GM12872 (cell line): ENCODE data around the gene SAMD4A.

ENCODE experiments used
- TF ChIP-seq, protein P1 (sequence below): IDR thresholded peaks from 3 replicates; pipeline ENCODE4 v1.5.1; 2011; ENCODE audit warnings: low read depth, mild to moderate bottlenecking, low read length, moderate library complexity; ENCODE audit not compliant: insufficient read depth

Gene SAMD4A

DNA sequence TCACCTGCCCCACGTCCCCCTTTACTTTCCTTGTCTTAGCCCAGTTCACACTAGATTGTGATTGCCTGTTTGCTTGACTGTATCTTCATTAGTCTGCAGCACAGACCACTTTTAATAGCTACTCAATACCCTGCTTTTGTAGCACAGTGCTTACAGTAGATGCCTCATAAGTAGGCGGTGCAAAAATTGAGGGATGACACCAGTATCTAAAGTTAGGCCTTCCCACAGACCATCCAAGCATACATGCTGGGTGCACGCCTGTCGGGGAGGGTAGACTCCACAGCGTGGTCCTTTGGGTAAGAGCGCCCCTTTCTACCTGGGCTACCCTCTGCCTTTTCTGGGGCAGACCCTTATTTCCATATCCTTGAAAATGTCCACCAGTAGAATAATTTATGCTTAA, 194.9 kb downstream of the SAMD4A start:
- TF ChIP-seq, protein P1, sequence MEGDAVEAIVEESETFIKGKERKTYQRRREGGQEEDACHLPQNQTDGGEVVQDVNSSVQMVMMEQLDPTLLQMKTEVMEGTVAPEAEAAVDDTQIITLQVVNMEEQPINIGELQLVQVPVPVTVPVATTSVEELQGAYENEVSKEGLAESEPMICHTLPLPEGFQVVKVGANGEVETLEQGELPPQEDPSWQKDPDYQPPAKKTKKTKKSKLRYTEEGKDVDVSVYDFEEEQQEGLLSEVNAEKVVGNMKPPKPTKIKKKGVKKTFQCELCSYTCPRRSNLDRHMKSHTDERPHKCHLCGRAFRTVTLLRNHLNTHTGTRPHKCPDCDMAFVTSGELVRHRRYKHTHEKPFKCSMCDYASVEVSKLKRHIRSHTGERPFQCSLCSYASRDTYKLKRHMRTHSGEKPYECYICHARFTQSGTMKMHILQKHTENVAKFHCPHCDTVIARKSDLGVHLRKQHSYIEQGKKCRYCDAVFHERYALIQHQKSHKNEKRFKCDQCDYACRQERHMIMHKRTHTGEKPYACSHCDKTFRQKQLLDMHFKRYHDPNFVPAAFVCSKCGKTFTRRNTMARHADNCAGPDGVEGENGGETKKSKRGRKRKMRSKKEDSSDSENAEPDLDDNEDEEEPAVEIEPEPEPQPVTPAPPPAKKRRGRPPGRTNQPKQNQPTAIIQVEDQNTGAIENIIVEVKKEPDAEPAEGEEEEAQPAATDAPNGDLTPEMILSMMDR = no peak

GRCh38 chr14:54762296-54762695, 195.4 kb downstream of the SAMD4A start:
- TF ChIP-seq, protein P1 = no peak

DNA sequence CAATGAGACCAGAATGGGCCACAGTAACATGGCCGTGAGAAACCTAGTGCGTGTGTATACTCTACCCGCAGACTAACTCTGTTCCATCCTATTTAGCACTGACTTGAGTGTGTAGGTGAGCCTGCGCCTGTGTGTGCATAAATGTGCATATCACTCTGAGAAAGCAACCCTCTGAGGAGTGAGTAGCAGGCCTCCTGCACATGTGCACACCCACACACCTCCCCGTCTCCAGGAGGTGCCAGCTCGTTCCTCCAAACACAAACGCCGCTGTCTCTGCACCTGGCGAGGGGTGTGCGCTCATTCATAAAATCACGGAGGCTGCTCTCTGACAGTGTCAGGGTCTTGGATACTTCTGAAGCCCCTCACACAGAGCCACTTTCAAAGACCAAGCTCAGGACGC, 196.8 kb downstream of the SAMD4A start:
- TF ChIP-seq, protein P1 = no peak

DNA sequence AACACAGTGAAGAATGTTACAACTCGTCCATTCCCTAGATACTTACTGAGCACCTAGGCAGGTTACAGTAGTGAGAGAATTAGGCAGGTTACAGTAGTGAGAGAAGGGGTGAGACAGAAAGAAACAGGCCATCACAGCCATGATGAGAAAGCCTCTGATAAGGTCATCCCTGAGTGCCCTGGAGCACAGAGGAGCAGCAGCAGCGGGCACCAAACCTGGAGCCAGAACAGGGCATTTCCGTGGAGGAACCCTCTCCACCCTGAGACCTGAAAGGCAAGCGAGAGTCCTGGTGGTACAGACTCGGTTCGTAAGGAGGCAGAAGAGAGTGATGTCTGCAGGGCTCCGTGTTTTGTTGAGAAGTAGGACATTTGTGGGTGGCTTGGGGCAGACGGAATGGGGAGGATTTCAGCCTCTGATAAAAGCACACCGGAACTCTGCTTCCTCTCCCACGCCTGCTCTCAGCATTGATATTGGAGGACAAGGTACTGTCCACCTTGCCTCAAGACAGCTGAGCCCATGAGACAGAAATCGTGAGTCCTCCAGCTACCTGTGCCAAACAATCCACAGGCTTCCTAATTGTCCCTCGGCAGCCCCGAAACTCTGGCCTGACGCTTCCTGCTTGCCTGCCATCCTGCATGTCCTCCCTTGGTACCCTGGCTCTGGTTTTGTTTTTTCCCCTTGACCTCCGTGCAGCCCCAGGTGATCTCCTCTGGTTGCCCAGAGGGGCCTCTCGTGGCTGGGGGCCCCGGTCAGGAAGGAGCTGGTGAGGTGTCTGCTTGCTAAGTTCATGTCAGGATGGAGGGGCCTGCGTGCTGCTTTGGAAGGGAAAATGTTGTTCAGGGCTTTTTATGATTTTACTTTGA, 199.6 kb downstream of the SAMD4A start:
- TF ChIP-seq, protein P1 = no peak

DNA sequence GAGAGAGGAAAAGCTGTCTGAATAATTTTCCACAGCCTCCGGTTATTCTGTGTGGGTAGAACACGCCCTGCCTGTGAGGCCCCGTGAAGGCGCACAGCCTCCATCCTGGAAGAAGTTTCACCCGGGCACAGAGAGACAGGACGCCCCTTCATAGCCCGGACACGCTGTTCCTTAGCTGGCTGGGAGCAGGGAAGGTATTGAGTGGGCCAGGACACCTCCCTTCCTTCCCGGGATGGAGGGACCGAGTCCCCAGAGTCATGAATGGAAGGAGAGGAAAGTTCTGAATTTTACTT, 200.2 kb downstream of the SAMD4A start:
- TF ChIP-seq, protein P1 = no peak

DNA sequence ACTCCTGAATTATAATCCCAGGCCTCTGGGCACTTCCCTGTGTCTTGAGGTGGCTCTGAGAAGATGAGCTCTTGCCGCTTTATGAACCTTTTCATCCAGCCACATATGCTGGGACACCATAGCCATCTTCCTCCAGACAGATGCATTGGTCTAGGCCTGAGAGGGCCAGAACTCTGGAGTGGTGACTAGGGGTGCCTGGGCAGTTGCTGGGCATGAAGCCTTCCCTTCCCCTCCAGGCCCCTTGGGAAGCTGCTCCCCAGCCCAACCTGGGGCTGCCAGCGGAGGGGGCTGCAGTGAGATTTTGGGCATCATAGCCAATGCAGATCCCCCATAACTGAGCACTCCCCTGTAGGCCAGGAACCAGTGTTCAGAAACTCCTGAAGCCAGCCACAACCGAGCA, 200.5 kb downstream of the SAMD4A start:
- TF ChIP-seq, protein P1 = no peak

DNA sequence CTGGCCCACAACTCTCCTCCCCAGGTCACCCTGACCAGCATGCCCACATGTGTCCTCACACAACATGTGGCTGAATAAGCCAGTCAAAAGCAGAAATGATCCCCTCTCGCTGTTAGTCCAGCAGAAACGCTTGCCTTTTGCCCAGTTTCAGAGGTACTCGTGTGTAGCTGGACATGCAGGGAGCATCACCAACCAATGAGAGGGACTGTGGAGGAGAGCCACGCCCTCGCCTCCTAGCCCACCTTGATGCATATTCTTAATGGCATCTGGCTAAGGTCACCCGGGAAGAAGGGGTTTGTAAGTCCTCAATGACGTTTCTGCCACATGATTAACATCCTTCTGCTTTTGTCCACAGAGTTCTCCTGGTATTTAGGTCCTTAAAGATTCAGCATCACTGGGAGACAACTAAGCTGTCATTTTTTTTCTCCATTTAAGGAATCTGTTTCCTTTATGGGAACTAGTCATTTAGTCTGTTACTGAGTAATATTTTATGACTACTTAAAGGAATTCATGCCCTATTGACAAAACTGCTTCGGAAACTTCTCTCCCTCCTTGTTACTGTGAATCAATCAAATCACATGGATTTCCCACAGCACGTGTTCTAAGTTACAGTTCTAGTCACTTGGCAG, 201.7 kb downstream of the SAMD4A start:
- TF ChIP-seq, protein P1 = no peak
